Lung (tissue), 12 donors: ENCODE measurements around the gene GLT1D1. TPM values are rescaled to one million over a fixed set of nuclear protein-coding genes. Genes with fewer than 3 reads are reported as not detected.

Source experiments
- ATAC-seq: fragments of 200-7000 bp; cut with Tn5 transposase; one replicate; pipeline ENCODE4 v1.9.1; 2020; ENCODE audit warnings: moderate number of reproducible peaks; ENCODE audit not compliant: insufficient read depth, low FRiP score
- DNase-seq, 3 donors: peaks; one replicate each; pipeline ENCODE4 v3.0.0-alpha.2; 2013 to 2017
- H3K27ac ChIP-seq, 2 donors: one replicate each; pipeline ENCODE4 v1.5.1; 2013; ENCODE audit warnings: mild to moderate bottlenecking in 2 of 2, moderate library complexity in 2 of 2, control low read depth in 1 of 2, inconsistent platforms in 1 of 2, low read depth in 1 of 2, low read length in 1 of 2
- H3K27me3 ChIP-seq, 3 donors: one replicate each; pipeline ENCODE4 v1.5.1; 2013; ENCODE audit warnings: low read length in 2 of 3; ENCODE audit not compliant: control insufficient read depth in 3 of 3, insufficient read depth in 3 of 3
- H3K36me3 ChIP-seq, 4 donors: one replicate each; pipeline ENCODE4 v1.5.1; 2013; ENCODE audit warnings: low read length in 4 of 4, mild to moderate bottlenecking in 1 of 4, moderate library complexity in 1 of 4; ENCODE audit not compliant: control insufficient read depth in 4 of 4, insufficient read depth in 4 of 4
- H3K4me1 ChIP-seq, 5 donors: one replicate each; pipeline ENCODE4 v1.5.1; 2013; ENCODE audit warnings: low read length in 5 of 5, mild to moderate bottlenecking in 2 of 5, moderate library complexity in 1 of 5; ENCODE audit not compliant: control insufficient read depth in 5 of 5, insufficient read depth in 5 of 5
- H3K4me3 ChIP-seq: one replicate; pipeline ENCODE4 v1.5.1; 2013; ENCODE audit warnings: mild to moderate bottlenecking, control low read depth, moderate library complexity
- H3K9ac ChIP-seq, 2 donors: one replicate each; pipeline ENCODE4 v1.5.1; 2013; ENCODE audit warnings: low read length in 2 of 2, control low read depth in 1 of 2; ENCODE audit not compliant: insufficient read depth in 1 of 2
- H3K9me3 ChIP-seq, 4 donors: one replicate each; pipeline ENCODE4 v1.5.1; 2013; ENCODE audit warnings: low read length in 3 of 4, mild to moderate bottlenecking in 1 of 4, moderate library complexity in 1 of 4; ENCODE audit not compliant: control insufficient read depth in 4 of 4, insufficient read depth in 3 of 4
- CTCF ChIP-seq: IDR thresholded peaks from 2 replicates; pipeline ENCODE4 v1.5.1; 2012; ENCODE audit warnings: mild to moderate bottlenecking; ENCODE audit errors: control extremely low read depth, extremely low read depth
- WGBS, 2 donors: extraction: QIAGEN DNeasy Blood & Tissue Kit; methylation state at CpG; one replicate each; pipeline ENCODE4 v1.1.7; 2013; 5-methylcytosine and 5-hydroxymethylcytosine counted together
- polyA plus RNA-seq, 2 donors: library from polyadenylated mRNA; stranded (reverse); fragments of 200-250 nt; gene quantifications; one replicate each; pipeline ENCODE4 v1.2.1, GENCODE V29; 2013
- total RNA-seq, 2 donors: library from RNA; depleted of rRNA in 1 of 2; stranded (reverse); fragments of >200 nt in 1 of 2; gene quantifications; one replicate each; pipeline ENCODE4 v1.2.1, GENCODE V29; 2014 to 2021
- donor health status: control.
- donor health status: control.
- donor health status: Bipolar disorder and iron deficiency.
- donor health status: healthy.
- donor health status: DM: yes; HTN: yes; CAD: no.

Gene GLT1D1
- total and polyA plus RNA-seq, 4 donors = 0.39 to 25.4 (median 4.2) TPM

GRCh38 chr12:128903236-128903635 lies 50.0 kb downstream of the GLT1D1 start:
- no peaks in the 10 kb centered on the region for H3K4me1 ChIP-seq
- no peaks in the 10 kb centered on the region for H3K9me3 ChIP-seq
- H3K27me3 ChIP-seq = no peaks in the 10 kb centered on the region
- WGBS, 2 donors = 77 to 79% methylated on average over 7 of the region's 7 CpGs
- ATAC-seq (no peak), DNase-seq (no peak)
- no peak overlapping the region for H3K9ac ChIP-seq
- TF ChIP-seq CTCF = no peak
- H3K36me3 ChIP-seq = no peaks in the 10 kb centered on the region
- no peak overlapping the region for H3K4me3 ChIP-seq
- H3K27ac ChIP-seq = no peak overlapping the region

- no peaks in the 10 kb centered on the region for H3K36me3 ChIP-seq
- no peak overlapping the region for H3K4me3 ChIP-seq
- no peaks in the 10 kb centered on the region for H3K27me3 ChIP-seq
- no peak overlapping the region for H3K27ac ChIP-seq
- peaks cover 0 to 2% (median 0%) of the 10 kb centered on the region in 5 donors for H3K4me1 ChIP-seq
- WGBS, 2 donors = 82 to 90% methylated on average over 13 of the region's 13 CpGs
- TF ChIP-seq CTCF = no peak
- no peak for ATAC-seq
- H3K9ac ChIP-seq = no peak overlapping the region
- H3K9me3 ChIP-seq = no peaks in the 10 kb centered on the region
- no peak for DNase-seq
Observed at GRCh38 chr12:128905003-128905544, 51.8 kb downstream of the GLT1D1 start.

DNA sequence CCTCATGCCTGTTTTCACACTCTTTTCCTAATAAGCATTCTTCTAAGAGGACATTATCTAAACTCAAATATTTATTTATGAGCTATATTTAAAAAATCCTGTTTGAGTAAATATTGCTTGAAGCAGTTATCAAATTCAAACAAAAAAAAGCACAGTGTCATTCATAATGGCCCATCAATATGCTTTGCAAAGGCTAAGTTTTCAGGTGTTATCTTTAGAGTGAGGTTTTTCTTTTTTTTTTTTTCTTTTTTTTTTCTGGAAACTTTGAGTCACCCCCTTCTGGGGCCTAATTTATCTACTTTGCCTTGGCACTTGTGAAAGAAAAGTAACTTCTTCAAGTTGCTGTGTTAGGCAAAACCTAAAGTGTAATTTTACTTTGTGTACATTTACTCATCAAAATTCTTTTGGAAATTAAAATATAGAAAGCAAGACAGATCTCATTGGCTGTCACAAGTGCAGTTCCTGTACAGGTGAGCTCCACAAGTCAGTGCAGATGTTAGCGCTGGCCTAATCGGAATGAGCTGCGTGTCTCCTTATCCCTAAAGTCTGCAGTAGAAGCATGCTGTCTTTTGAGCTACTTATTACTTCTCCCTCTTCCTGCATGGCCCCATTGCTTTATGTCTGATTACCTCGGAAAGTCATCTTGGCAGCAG lies 53.3 kb downstream of the GLT1D1 start:
- Histone ChIP-seq H3K27ac (peak overlapping the region in 1 of 2 donors; percentile 14), H3K9me3 (no peaks in the 10 kb centered on the region), H3K9ac (no peak overlapping the region), H3K4me1 (peaks cover 0 to 2% (median 0%) of the 10 kb centered on the region in 5 donors), H3K27me3 (no peaks in the 10 kb centered on the region), H3K4me3 (no peak overlapping the region), H3K36me3 (no peaks in the 10 kb centered on the region)
- WGBS, 2 donors = 72 to 86% methylated on average over 4 of the region's 4 CpGs
- TF ChIP-seq CTCF = no peak
- ATAC-seq = peak; percentile 19
- peak in 1 of 3 donors; percentile 16 for DNase-seq
